ENCODE data around the gene EMP1. TPM values are rescaled to one million over a fixed set of nuclear protein-coding genes. Genes with fewer than 3 reads are reported as not detected.

EMP1 gene
- total RNA-seq, 1 donor from 2014 or later, result not detected

DNA sequence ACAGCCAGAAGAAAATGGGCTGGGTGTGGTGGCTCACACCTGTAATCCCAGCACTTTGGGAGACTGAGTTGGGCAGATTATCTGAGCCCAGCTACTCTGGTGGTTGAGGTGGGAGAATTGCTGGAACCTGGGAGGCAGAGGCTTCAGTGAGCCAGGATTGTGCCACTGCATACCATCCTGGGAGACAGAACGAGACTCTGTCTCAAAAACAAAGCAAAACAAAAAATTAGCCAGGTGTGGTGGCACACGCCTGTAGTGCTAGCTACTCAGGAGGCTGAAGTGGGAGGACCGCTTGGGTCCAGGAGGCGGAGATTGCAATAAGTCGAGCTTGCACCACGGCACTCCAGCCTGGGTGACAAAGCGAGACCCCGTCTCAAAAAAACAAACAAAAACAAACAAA lies 3.8 kb upstream of the EMP1 start:
- TF ChIP-seq, protein P1, sequence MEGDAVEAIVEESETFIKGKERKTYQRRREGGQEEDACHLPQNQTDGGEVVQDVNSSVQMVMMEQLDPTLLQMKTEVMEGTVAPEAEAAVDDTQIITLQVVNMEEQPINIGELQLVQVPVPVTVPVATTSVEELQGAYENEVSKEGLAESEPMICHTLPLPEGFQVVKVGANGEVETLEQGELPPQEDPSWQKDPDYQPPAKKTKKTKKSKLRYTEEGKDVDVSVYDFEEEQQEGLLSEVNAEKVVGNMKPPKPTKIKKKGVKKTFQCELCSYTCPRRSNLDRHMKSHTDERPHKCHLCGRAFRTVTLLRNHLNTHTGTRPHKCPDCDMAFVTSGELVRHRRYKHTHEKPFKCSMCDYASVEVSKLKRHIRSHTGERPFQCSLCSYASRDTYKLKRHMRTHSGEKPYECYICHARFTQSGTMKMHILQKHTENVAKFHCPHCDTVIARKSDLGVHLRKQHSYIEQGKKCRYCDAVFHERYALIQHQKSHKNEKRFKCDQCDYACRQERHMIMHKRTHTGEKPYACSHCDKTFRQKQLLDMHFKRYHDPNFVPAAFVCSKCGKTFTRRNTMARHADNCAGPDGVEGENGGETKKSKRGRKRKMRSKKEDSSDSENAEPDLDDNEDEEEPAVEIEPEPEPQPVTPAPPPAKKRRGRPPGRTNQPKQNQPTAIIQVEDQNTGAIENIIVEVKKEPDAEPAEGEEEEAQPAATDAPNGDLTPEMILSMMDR (IDR thresholded peaks at IDR 0.05), result no peak
- ChIA-PET CTCF (no interaction called here), POLR2A (interaction anchor here (0.5 kb wide), 1 partner anchor 295 kb away, joined by 3 read pairs; no protein-coding TSS in a partner anchor)
- Mint-ChIP-seq H3K36me3 (ENCODE audit: low read depth) (no peaks in the 10 kb centered on the region), H3K9me3 (no peaks in the 10 kb centered on the region), H3K27me3 (peaks cover 20% of the 10 kb centered on the region), H3K4me3 (no peak overlapping the region), H3K4me1 (peaks cover 25% of the 10 kb centered on the region), H3K27ac (no peak overlapping the region)
- ATAC-seq (ENCODE audit: low read depth) (no peak), DNase-seq (no peak)
- intact Hi-C loops (cut with micrococcal nuclease), result no loop called here

DNA sequence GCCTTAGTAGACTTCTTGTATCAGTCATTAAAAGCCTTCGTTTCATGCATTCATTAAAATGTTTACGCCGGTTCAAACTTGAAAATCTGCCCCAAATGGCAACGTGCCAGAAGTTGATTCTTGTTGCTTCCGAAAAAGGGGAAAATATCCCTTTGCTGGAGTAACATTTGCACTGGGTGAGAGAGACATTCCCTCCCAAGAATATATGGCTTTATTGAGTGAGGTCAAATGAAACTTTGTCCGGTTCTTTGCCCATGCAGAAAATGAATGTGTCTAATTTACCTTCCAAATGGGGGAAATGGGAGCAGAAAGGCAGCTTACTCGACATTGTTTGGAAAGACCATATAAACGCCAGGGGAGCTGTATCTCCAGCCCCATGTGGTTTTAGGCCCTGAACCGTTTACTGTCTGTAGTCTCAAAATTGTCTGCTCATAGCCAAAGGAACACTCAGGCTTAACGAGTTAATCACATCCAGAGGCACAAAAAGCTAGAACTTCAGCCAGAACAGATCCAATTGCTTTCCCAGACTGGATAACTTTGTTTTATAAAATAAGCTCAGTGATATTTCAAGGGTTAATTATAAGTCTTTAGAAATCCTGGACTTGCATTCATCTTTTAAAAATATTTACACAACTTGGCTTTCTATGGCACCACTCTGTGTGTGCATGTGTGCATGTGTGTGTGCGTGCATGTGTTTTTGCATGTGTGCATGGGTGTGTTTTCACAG lies 2.9 kb upstream of the EMP1 start:
- intact Hi-C loops (cut with micrococcal nuclease), result no loop called here
- TF ChIP-seq, protein P1 (IDR thresholded peaks at IDR 0.05), result no peak
- Mint-ChIP-seq H3K27me3 (peaks cover 26% of the 10 kb centered on the region), H3K4me1 (peaks cover 27% of the 10 kb centered on the region), H3K27ac (no peak overlapping the region), H3K4me3 (no peak overlapping the region), H3K36me3 (ENCODE audit: low read depth) (no peaks in the 10 kb centered on the region), H3K9me3 (no peaks in the 10 kb centered on the region)
- ChIA-PET CTCF (no interaction called here), POLR2A (no interaction called here)
- ATAC-seq (ENCODE audit: low read depth), result no peak
- DNase-seq, result no peak

DNA sequence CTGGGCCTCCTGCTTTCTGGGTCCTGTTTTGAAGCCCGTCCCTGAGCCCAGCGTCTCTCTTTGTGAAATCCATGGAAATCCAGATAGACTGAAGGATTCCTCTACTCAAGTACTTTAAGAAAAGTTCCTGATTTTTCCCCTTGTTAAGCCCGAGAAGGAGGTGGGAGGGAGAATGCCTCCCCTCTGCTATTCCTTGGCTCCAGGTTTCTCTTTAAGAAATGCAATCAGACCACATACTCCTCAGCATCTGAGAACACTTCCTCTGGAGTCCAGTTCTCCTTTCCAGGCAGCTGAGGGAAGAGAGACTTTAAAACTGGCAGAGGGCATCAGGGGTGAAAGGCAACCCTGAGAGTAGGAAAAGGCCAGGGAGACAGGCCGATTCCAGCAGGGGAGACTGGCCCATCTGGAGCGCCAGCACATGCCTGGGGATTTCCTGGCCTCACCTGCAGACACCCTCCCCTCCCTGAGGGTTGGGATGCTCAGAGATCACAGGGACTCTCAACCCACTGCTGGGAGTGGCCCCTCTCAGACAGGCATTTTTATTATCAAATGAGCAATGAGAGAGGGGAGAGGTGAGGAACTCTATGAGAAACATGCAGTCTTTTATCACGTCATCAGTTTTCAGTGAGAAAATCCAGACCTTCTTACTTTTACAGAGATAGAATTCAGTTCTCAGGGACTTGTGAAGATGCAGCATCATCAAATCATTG lies 2.0 kb upstream of the EMP1 start:
- Mint-ChIP-seq H3K9me3 (no peaks in the 10 kb centered on the region), H3K27ac (no peak overlapping the region), H3K4me1 (peaks cover 31% of the 10 kb centered on the region), H3K36me3 (ENCODE audit: low read depth) (no peaks in the 10 kb centered on the region), H3K4me3 (no peak overlapping the region), H3K27me3 (peaks cover 32% of the 10 kb centered on the region)
- ChIA-PET POLR2A (no interaction called here), CTCF (interaction anchor here (2.0 kb wide), 1 partner anchor 17 kb away, joined by 10 read pairs; no protein-coding TSS in a partner anchor)
- TF ChIP-seq, protein P1 (IDR thresholded peaks at IDR 0.05), result no peak
- intact Hi-C loops (cut with micrococcal nuclease), result no loop called here
- no peak for DNase-seq
- ATAC-seq (ENCODE audit: low read depth), result no peak

DNA sequence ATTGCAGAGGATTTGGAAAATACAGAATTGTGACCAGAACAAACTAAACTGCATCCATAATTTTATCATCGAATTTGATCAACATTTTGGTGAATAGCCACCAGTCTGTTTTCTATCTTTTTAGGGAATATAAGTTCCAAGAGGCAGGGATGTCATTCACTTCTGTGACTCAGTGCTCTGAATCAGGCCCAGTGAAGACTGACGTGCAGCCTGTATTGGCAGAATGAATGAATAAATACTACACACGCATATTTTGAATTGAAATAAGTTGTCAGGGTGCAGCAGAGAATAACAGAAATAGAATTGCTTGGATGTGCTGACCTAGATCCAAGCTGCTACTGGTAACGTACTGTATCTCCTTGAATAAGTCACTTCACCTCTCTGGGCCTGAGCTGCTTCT lies 1.3 kb upstream of the EMP1 start:
- intact Hi-C loops (cut with micrococcal nuclease), result no loop called here
- DNase-seq, result no peak
- H3K4me3 Mint-ChIP-seq, result no peak overlapping the region
- H3K27me3 Mint-ChIP-seq, result peaks cover 38% of the 10 kb centered on the region
- no peak for ATAC-seq (ENCODE audit: low read depth)
- CTCF ChIA-PET, result interaction anchor here (1.1 to 2.0 kb wide), 2 partner anchors 17 to 18 kb away, joined by 3 to 10 read pairs; no protein-coding TSS in a partner anchor
- no peaks in the 10 kb centered on the region for H3K9me3 Mint-ChIP-seq
- POLR2A ChIA-PET, result no interaction called here
- H3K27ac Mint-ChIP-seq, result no peak overlapping the region
- H3K36me3 Mint-ChIP-seq (ENCODE audit: low read depth), result no peaks in the 10 kb centered on the region
- TF ChIP-seq, protein P1 (IDR thresholded peaks at IDR 0.05), result no peak
- peaks cover 31% of the 10 kb centered on the region for H3K4me1 Mint-ChIP-seq

DNA sequence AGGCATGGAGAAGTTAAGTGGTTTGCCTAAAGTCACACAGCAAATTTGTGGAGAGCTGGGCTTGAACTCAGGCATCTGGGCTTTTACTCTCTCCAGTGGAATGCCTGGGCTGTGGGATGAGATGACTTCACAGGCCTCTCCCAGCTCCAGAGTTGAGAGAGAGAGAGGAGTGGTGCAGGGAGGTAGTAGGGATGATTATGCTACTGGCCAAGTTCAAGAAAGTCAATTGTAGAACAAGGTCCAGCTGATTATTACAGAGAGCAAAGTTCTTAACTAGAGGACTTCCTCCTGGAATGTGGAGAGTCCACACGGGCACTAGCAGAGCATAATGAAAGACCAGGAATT lies 769 bp upstream of the EMP1 start:
- CTCF ChIA-PET, result interaction anchor here (1.1 to 2.0 kb wide), 2 partner anchors 16 to 18 kb away, joined by 3 to 10 read pairs; no protein-coding TSS in a partner anchor
- Mint-ChIP-seq H3K27me3 (peaks cover 38% of the 10 kb centered on the region), H3K27ac (no peak overlapping the region), H3K4me3 (no peak overlapping the region), H3K9me3 (no peaks in the 10 kb centered on the region), H3K4me1 (peaks cover 31% of the 10 kb centered on the region), H3K36me3 (ENCODE audit: low read depth) (no peaks in the 10 kb centered on the region)
- POLR2A ChIA-PET, result no interaction called here
- no peak for ATAC-seq (ENCODE audit: low read depth)
- intact Hi-C loops (cut with micrococcal nuclease), result loop anchor here (1.0 kb wide), 4 partner anchors 22 to 195 kb away; partner anchors contain the start of gene HEBP1
- TF ChIP-seq, protein P1 (IDR thresholded peaks at IDR 0.05), result no peak
- DNase-seq, result no peak
